NCI-H2107 treated with DMSO at 0.1 percent for 48 hours (cell line): ENCODE results near the gene ITPKC.

Source experiments
- DNase-seq: peaks from one replicate; lab custom pipeline; 2025; ENCODE audit not compliant: unreplicated experiment; lab: John Stamatoyannopoulos, UW

ITPKC gene

GRCh38 chr19:40739030-40739839 lies 22.3 kb downstream of the ITPKC start:
- no peak for DNase-seq

GRCh38 chr19:40739871-40740703 lies 23.2 kb downstream of the ITPKC start:
- no peak for DNase-seq

GRCh38 chr19:40740747-40741146 lies 23.8 kb downstream of the ITPKC start:
- DNase-seq = no peak

GRCh38 chr19:40741527-40742390 lies 24.8 kb downstream of the ITPKC start:
- no peak for DNase-seq

GRCh38 chr19:40742477-40742876 lies 25.6 kb downstream of the ITPKC start:
- DNase-seq = no peak

- no peak for DNase-seq
Observed at GRCh38 chr19:40742886-40743285, 26.0 kb downstream of the ITPKC start.

- no peak for DNase-seq
Observed at GRCh38 chr19:40743926-40744325, 27.0 kb downstream of the ITPKC start.

- no peak for DNase-seq
Observed at GRCh38 chr19:40744554-40745401, 27.9 kb downstream of the ITPKC start.

- DNase-seq = no peak
Observed at GRCh38 chr19:40745402-40745780, 28.5 kb downstream of the ITPKC start.

GRCh38 chr19:40747536-40747935 lies 30.6 kb downstream of the ITPKC start:
- DNase-seq = no peak

- peak; percentile 99 for DNase-seq
Observed at GRCh38 chr19:40750058-40750873, 33.4 kb downstream of the ITPKC start, which contains the start of gene ACTMAP. Gene ACTMAP, minus strand, starts transcription at chr19:40750477. Its CDS starts 674 bp downstream, at chr19:40749803.

- DNase-seq = peak; percentile 96
Observed at GRCh38 chr19:40750874-40751537, 34.1 kb downstream of the ITPKC start, which contains the start of gene SNRPA. Gene SNRPA, plus strand, starts transcription at chr19:40751203. Its CDS starts 206 bp downstream, at chr19:40751409.

- no peak for DNase-seq
Observed at GRCh38 chr19:40752257-40752781, 35.4 kb downstream of the ITPKC start.

GRCh38 chr19:40754611-40755247 lies 37.8 kb downstream of the ITPKC start:
- DNase-seq = no peak

- no peak for DNase-seq
Observed at GRCh38 chr19:40755248-40755624, 38.3 kb downstream of the ITPKC start.

GRCh38 chr19:40755791-40756190 lies 38.9 kb downstream of the ITPKC start:
- no peak for DNase-seq

- DNase-seq = no peak
Observed at GRCh38 chr19:40756502-40757110, 39.7 kb downstream of the ITPKC start.

GRCh38 chr19:40758491-40758890 lies 41.6 kb downstream of the ITPKC start:
- DNase-seq = no peak
